Hippocampal formation (tissue), 2 donors: ENCODE measurements around the gene FBXW11.
A peak's percentile ranks its signal among the peaks of the same experiment; 100 is the strongest.
"Not testable (repeated sequence)": the region's sequence is repeated elsewhere in the genome, so short reads cannot be mapped to it uniquely, and the experiment has no call there.

ENCODE experiments used
- DNase-seq, 2 donors: peaks; one replicate each; lab custom pipeline; 2025; lab: John Stamatoyannopoulos, UW

The FBXW11 gene

GRCh38 chr5:171911152-171911551 lies 95.3 kb downstream of the FBXW11 start:
- DNase-seq, result no peak

DNA sequence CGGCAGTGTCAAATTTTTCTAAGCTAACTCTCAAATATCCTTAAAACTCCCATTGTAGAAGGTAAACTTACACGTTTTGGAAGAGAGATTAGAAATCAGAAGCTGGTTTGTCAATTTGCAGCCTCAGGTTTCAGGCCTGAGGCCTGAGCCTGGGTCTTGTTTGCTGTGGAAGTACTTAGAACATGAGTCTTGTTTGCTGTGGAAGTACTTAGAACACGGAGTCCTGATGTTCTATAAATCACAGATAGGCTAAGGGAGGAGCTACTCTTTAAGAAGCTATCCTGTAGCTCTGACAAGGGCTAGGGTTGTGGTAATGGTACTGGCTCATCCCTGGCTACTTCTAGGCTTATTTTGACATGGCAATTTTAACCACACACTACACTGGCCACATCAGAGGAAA lies 97.8 kb downstream of the FBXW11 start:
- no peak for DNase-seq

DNA sequence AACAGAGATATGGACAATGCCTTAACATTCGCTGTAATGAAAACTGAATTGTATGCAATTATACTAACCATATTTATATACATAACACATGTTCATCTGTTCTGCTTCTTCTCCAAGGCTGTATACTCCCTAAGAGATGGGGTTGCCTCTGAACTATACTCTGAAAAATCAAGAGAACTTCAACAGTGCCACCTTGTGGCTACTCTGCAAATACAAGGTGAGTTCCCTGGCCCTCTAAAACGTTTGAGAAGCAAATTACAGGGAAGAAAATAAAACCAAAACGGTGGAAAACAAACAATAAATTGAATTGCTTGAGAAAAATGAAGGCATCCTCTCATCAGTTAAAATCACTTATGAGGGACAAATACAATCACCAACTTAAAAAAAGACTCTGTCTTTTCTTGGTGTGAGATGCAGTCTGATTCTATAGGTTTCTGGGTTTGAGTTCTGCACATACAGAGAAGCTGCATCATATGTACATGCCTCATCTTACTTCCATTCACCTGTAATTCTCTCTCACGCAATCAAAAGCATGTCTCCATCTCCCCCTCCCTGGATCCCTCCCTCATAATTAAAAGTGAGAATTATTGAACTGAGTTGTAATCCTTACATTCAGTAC lies 98.6 kb downstream of the FBXW11 start:
- peak in 1 of 2 donors; percentile 60 for DNase-seq

GRCh38 chr5:171906703-171907590 lies 99.5 kb downstream of the FBXW11 start:
- no peak for DNase-seq

DNA sequence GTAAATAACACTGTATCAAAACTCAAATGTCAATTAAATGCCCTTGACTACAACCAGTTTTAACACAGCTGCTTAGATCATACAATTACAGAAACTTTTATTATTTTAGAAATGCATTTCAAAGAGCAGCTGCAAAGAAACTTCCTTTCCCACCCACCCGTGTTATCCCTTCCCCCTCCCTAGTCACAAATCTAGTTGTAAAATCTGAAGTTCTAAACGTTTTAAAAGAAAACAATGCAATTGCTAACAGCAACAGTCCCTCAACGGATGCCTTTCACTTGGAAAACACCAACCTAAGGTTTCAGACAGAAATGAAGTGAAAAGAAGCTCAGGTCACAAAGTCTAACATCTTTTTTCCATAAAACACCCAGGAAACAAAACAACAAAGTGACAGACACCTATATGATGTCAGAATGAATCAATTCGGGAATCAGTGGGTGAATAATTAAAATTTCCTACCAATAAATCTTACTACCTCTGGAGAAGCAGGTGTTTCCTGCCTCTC lies 100.3 kb downstream of the FBXW11 start:
- no peak for DNase-seq

DNA sequence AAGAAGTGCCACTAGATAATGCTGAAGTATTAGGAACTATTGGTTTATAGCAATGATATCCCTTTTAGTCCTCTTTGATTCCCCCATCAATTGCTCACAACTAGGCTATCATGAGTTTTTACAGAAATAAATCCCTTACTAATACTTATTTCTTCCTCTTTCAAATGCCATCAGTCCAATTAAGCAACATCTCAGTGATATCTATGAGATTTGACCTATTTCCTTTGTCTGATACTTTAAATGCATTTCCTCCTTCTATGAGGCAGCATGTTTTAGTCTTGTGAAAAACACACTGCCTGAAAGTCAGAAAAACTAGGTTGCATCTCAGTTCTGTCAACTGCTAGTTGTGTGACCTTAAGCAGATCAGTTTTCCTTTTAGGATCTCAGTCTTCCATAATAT lies 101.6 kb downstream of the FBXW11 start:
- no peak for DNase-seq

DNA sequence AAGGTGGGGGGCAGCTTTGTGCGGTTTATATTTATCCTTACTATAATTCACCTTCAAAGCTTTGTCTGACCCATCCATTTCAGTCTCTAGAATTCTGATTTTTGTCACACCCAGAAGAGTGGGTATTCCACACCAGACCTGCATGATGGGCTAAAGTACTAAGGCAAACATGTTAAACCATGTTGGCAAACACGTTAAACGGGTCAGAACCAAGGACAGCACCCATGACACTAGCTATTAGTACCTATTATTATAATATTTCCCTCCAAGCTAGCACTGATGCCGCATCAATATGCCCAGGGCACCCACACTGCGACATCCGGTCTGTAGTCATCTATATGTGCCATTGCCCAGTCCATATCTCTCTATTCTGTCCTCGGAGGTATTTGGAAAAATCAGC lies 104.7 kb downstream of the FBXW11 start:
- no peak for DNase-seq

DNA sequence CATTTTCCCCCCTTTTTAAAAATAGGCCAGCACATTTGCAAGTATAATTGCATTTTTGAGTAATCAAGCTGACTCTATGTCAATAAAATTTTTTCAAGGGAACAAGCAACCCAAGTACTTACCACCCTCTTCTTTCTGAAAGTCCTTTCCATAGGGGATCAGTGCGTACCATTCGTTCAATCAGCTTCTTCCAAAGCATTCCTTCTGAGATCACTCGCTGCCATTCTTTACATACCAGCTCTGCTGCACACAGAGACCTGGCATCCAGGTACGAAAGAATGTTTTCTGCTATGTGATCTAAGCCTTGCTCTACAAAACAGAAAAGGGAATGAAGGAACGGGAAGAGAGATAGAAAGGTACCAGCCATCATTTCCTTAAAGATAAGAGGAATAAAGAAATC lies 106.6 kb downstream of the FBXW11 start:
- no peak for DNase-seq

- DNase-seq, result no peak
Observed at GRCh38 chr5:171898879-171899278, 107.6 kb downstream of the FBXW11 start.

- DNase-seq, result no peak
Observed at GRCh38 chr5:171898386-171898785, 108.1 kb downstream of the FBXW11 start.

DNA sequence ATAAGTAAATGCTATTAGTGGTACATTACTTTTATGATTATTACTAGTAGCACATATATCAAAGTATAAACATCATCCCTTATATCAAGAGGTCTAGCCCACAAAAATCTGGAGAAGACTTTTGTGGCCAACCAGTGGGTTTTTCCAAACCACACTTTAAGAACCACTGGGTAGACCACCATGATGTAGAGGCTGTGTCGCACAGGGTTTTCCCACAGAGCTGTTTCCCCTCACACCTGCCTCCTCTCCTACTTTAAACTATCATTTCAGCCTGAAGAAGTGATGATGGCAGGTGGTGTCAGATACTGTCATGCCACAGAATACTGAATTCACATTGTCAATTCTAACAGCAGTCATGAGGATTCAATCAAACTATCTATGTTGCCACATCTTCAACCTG lies 109.2 kb downstream of the FBXW11 start:
- no peak for DNase-seq

- DNase-seq, result no peak
Observed at GRCh38 chr5:171895081-171895480, 111.4 kb downstream of the FBXW11 start.

DNA sequence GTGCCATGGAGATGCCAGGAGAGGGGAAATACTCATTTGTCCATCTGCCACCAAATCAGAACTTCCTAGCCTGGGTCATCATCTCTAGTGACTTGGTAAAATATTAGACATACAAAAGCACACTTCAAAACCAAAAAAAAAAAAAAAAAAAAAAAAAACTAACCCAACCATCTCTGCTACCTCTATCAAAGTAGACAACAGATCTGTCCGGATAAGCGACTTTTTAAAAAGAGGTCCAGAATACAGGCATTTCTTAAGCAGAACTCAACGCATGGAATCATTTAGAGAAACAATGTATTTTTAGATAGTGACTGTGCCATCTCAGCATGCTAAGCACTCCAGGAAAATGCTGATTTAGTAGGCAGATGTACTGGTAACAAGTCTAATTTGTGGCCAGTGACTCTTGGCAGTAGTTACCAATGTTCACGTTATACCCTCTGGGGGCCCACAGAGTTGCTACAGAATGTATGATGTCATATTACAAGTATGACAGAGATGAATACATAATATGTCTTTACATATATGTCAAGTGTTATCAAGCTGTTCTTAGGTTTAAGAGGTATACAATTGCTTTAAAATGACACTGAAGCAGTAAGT lies 113.0 kb downstream of the FBXW11 start:
- DNase-seq, result no peak

DNA sequence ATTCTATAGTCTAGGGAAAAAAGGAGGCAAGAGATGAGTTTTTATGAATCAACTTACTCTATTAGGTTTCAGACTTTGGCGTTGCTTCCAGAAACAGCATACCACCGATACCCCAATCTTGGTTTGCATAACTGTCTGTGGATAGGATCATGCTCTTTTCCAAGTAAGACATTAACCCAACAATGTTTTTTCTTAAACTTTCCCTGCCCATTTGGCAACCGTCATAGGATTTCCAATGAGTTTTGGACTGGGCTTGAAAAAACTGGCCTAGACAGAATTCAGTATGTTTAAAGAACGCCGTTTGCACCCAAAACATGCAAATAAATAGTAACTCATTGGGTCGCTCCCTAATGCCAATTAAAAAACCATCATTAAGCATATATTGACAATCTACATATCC lies 114.8 kb downstream of the FBXW11 start:
- no peak for DNase-seq

- no peak for DNase-seq
Observed at GRCh38 chr5:171891150-171891549, 115.3 kb downstream of the FBXW11 start.

GRCh38 chr5:171888051-171888481 lies 118.4 kb downstream of the FBXW11 start:
- no peak for DNase-seq

DNA sequence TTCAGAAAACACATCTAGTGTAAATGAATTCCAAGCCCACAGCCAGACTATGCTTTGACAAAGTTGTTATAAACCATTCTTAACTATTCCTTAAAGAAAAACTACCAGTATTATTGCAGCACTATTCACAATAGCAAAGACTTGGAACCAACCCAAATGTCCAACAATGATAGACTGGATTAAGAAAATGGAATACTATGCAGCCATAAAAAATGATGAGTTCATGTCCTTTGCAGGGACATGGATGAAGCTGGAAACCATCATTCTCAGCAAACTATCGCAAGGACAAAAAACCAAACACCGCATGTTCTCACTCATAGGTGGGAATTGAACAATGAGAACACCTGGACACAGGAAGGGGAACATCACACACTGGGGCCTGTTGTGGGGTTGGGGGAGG lies 120.4 kb downstream of the FBXW11 start:
- DNase-seq, result not testable (repeated sequence)

GRCh38 chr5:171882118-171882517 lies 124.3 kb downstream of the FBXW11 start:
- DNase-seq, result no peak

- DNase-seq, result no peak
Observed at GRCh38 chr5:171874234-171874633, 132.2 kb downstream of the FBXW11 start.

- no peak for DNase-seq
Observed at GRCh38 chr5:171872666-171873065, 133.8 kb downstream of the FBXW11 start.

DNA sequence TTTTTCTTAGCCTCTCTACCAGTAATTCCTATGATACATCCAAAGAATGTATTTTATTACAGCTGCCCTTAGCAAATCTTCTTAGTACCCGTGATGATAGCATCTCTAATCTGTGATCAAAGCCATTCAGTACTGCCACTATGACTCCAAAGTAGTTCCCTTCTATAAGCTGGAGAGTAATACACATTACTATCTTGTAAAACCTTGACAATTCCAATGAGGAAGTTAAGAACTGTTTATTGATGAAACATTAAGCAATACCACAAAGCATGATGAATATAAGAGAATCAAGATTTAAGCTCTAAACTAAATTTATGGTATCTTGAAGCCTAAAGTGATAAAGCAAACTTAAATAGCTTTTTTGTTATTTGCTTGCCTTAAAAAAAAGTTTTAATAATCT lies 134.7 kb downstream of the FBXW11 start:
- no peak for DNase-seq

DNA sequence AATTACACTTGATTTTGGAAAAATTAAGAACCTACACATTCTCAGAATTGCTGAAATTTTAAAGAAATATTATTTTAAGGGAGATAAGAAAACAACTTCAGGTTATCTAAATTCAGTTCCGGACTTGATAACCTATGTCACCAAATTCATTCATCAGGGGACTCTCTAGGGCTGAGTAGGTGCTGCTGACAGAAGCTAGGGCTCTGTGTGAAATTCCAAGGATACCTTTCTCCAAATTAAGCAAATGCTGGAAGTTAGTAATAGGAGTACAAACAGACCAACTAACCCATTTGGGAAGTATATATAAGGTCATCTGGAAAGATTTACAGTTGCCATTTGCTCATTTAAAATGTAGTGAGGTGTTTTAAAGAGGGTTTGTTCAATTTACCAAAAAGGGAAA lies 136.5 kb downstream of the FBXW11 start:
- no peak for DNase-seq

DNA sequence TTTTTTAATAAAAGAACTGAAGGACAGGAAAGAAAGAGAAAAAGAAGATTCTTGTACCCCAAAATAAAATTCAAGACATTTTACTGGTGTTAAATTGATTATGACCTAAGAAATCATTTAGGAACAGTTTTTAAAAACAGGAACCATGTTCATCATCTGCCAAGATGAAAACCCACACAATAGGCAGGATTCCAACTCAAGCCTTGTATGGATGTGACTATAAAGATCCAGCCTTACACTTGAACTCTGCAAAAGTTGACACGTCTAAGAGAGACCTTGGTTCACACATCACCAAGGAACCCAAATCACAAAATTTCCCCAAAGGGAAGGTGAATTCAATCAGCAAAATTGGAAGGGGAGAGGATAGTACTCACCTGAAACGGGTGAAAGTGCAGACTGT lies 138.2 kb downstream of the FBXW11 start:
- DNase-seq, result no peak
